IMR-90 (cell line): ENCODE measurements around the gene REPS1. TPM values are rescaled to one million over a fixed set of nuclear protein-coding genes. Genes with fewer than 3 reads are reported as not detected.
A peak's percentile ranks its signal among the peaks of the same experiment; 100 is the strongest.

Experiments used
- ATAC-seq: fragments of 200-7000 bp; cut with Tn5 transposase; 2 replicates; pipeline ENCODE4 v1.9.1; 2020; ENCODE audit warnings: low read depth, mild to moderate bottlenecking, moderate library complexity
- BruUV-seq: library from RNA; stranded (reverse); fragments of 400-500 nt; replicated peaks from 2 replicates; lab custom pipeline; 2021; lab: Mats Ljungman, UMichigan
- CTCF ChIA-PET: fragments of 300-600 bp; formaldehyde crosslinking; extraction: SDS; loops from one replicate; lab custom pipeline; 2021; ENCODE audit warnings: antibody characterized with exemption; lab: Yijun Ruan, JAX
- POLR2A ChIA-PET: fragments of 300-600 bp; sonication (Branson Sonifier 250); formaldehyde crosslinking; loops from one replicate; lab custom pipeline; 2022; ENCODE audit warnings: antibody characterized with exemption; ENCODE audit not compliant: unreplicated experiment; lab: Charles Lee
- DNase-seq: peaks from one replicate; pipeline ENCODE4 v3.0.0; 2013
- H2AFZ ChIP-seq: replicated peaks from 2 replicates; pipeline ENCODE3; 2013; ENCODE audit warnings: low read length, mild to moderate bottlenecking; ENCODE audit not compliant: poor library complexity
- H2AK5ac ChIP-seq: 2 replicates; pipeline ENCODE4 v1.6.1; 2013; ENCODE audit warnings: low read depth, low read length, inconsistent platforms
- H2AK9ac ChIP-seq: replicated peaks from 2 replicates; pipeline ENCODE3; 2013; ENCODE audit warnings: mild to moderate bottlenecking, low read depth, low read length, moderate library complexity; ENCODE audit not compliant: poor library complexity
- H2BK120ac ChIP-seq: 2 replicates; pipeline ENCODE4 v1.6.1; 2013; ENCODE audit warnings: low read depth, low read length, inconsistent platforms
- H2BK15ac ChIP-seq: 3 replicates; pipeline ENCODE4 v1.6.1; 2013; ENCODE audit warnings: low read depth, low read length, inconsistent platforms
- H2BK20ac ChIP-seq: 2 replicates; pipeline ENCODE4 v1.6.1; 2013; ENCODE audit warnings: low read depth, mild to moderate bottlenecking, inconsistent platforms, low read length, moderate library complexity
- H2BK5ac ChIP-seq: 2 replicates; pipeline ENCODE4 v1.6.1; 2013; ENCODE audit warnings: mild to moderate bottlenecking, low read depth, low read length, inconsistent platforms; ENCODE audit not compliant: poor library complexity, severe bottlenecking
- H3K14ac ChIP-seq: replicated peaks from 2 replicates; pipeline ENCODE4 v1.6.1; 2013; ENCODE audit warnings: low read depth, low read length, inconsistent platforms
- H3K18ac ChIP-seq: 2 replicates; pipeline ENCODE4 v1.6.1; 2013; ENCODE audit warnings: low read depth, low read length, control low read depth
- H3K23ac ChIP-seq: 2 replicates; pipeline ENCODE4 v1.6.1; 2013; ENCODE audit warnings: low read depth, low read length, inconsistent platforms
- H3K27ac ChIP-seq: 2 replicates; pipeline ENCODE4 v1.5.1; 2013; ENCODE audit warnings: mild to moderate bottlenecking, control low read depth, low read length; ENCODE audit not compliant: insufficient read depth
- H3K27me3 ChIP-seq: 2 replicates; pipeline ENCODE4 v1.6.1; 2013; ENCODE audit warnings: low read length; ENCODE audit not compliant: control insufficient read depth, insufficient read depth
- H3K36me3 ChIP-seq: 2 replicates; pipeline ENCODE4 v1.6.1; 2013; ENCODE audit warnings: low read length, mixed read lengths; ENCODE audit not compliant: control insufficient read depth, insufficient read depth
- H3K4ac ChIP-seq: 2 replicates; pipeline ENCODE4 v1.6.1; 2013; ENCODE audit warnings: low read depth, low read length, inconsistent platforms
- H3K4me1 ChIP-seq: 2 replicates; pipeline ENCODE4 v1.6.1; 2013; ENCODE audit warnings: low read length, mixed read lengths; ENCODE audit not compliant: control insufficient read depth, insufficient read depth
- H3K4me2 ChIP-seq: 2 replicates; pipeline ENCODE4 v1.6.1; 2013; ENCODE audit warnings: low read depth, mild to moderate bottlenecking, control low read depth, low read length, moderate library complexity
- H3K4me3 ChIP-seq: 2 replicates; pipeline ENCODE4 v1.5.1; 2013; ENCODE audit warnings: low read depth, mild to moderate bottlenecking, control low read depth, low read length, moderate library complexity; ENCODE audit not compliant: insufficient read depth
- H3K56ac ChIP-seq: 2 replicates; pipeline ENCODE4 v1.6.1; 2013; ENCODE audit warnings: low read length, inconsistent platforms; ENCODE audit not compliant: insufficient read depth; ENCODE audit errors: extremely low read depth
- H3K79me1 ChIP-seq, 2 experiments: 2 replicates each; pipeline ENCODE4 v1.6.1; 2013; ENCODE audit warnings: low read length in 2 of 2, inconsistent platforms in 1 of 2, low read depth in 1 of 2
- H3K9ac ChIP-seq: 2 replicates; pipeline ENCODE4 v1.6.1; 2013; ENCODE audit warnings: low read depth, low read length, control low read depth
- H3K9me1 ChIP-seq: 2 replicates; pipeline ENCODE4 v1.6.1; 2013; ENCODE audit warnings: low read length, inconsistent platforms; ENCODE audit not compliant: insufficient read depth
- H3K9me3 ChIP-seq: 2 replicates; pipeline ENCODE4 v1.6.1; 2013; ENCODE audit warnings: low read length; ENCODE audit not compliant: control insufficient read depth, insufficient read depth
- H4K20me1 ChIP-seq: 2 replicates; pipeline ENCODE4 v1.6.1; 2013; ENCODE audit warnings: low read length, inconsistent platforms; ENCODE audit not compliant: insufficient read depth
- H4K5ac ChIP-seq: 2 replicates; pipeline ENCODE4 v1.6.1; 2013; ENCODE audit warnings: mild to moderate bottlenecking, low read depth, low read length, control low read depth
- H4K8ac ChIP-seq, 2 experiments: 2 replicates each; pipeline ENCODE4 v1.6.1; 2013; ENCODE audit warnings: low read depth in 2 of 2, low read length in 2 of 2, control low read depth in 1 of 2, inconsistent platforms in 1 of 2
- H4K91ac ChIP-seq: 2 replicates; pipeline ENCODE4 v1.6.1; 2013; ENCODE audit warnings: low read depth, low read length, inconsistent platforms; ENCODE audit not compliant: insufficient read depth
- BHLHE40 ChIP-seq: fragments of 150-350 bp; IDR thresholded peaks from 2 replicates; pipeline ENCODE4 v1.6.1; 2016; ENCODE audit warnings: mild to moderate bottlenecking, low read depth, low read length
- CEBPB ChIP-seq: IDR thresholded peaks from 2 replicates; pipeline ENCODE4 v1.6.1; 2012; ENCODE audit warnings: low read depth, low read length, improper control_type of control experiment
- CHD1 ChIP-seq: IDR thresholded peaks from 2 replicates; pipeline ENCODE4 v1.6.1; 2012; ENCODE audit warnings: low read depth, low read length, improper control_type of control experiment
- FOS ChIP-seq: fragments of 150-350 bp; IDR thresholded peaks from 2 replicates; pipeline ENCODE4 v1.6.1; 2016; ENCODE audit warnings: low read depth, low read length
- MAFK ChIP-seq: IDR thresholded peaks from 2 replicates; pipeline ENCODE4 v1.6.1; 2012; ENCODE audit warnings: low read depth, low read length, improper control_type of control experiment
- MAZ ChIP-seq: IDR thresholded peaks from 2 replicates; pipeline ENCODE4 v1.6.1; 2012; ENCODE audit warnings: low read depth, mild to moderate bottlenecking, low read length, improper control_type of control experiment, moderate library complexity, borderline replicate concordance
- MXI1 ChIP-seq: IDR thresholded peaks from 2 replicates; pipeline ENCODE4 v1.6.1; 2012; ENCODE audit warnings: low read depth, mild to moderate bottlenecking, low read length, moderate library complexity, borderline replicate concordance
- NFE2L2 ChIP-seq: fragments of 150-350 bp; IDR thresholded peaks from 2 replicates; pipeline ENCODE4 v1.6.1; 2016; ENCODE audit warnings: low read depth, mild to moderate bottlenecking, low read length
- POLR2A ChIP-seq: IDR thresholded peaks from 2 replicates; pipeline ENCODE4 v1.6.1; 2012; ENCODE audit warnings: mild to moderate bottlenecking, low read depth, low read length
- RAD21 ChIP-seq: IDR thresholded peaks from 2 replicates; pipeline ENCODE4 v1.6.1; 2012; ENCODE audit warnings: low read length, improper control_type of control experiment
- RCOR1 ChIP-seq: IDR thresholded peaks from 2 replicates; pipeline ENCODE4 v1.6.1; 2012; ENCODE audit warnings: mild to moderate bottlenecking, low read length, improper control_type of control experiment; ENCODE audit not compliant: insufficient replicate concordance
- RFX5 ChIP-seq: IDR thresholded peaks from 2 replicates; pipeline ENCODE4 v1.8.0; 2012; ENCODE audit warnings: low read depth, mild to moderate bottlenecking, low read length, moderate library complexity
- SMC3 ChIP-seq: fragments of 150-350 bp; IDR thresholded peaks from 2 replicates; pipeline ENCODE4 v1.6.1; 2016; ENCODE audit warnings: low read depth, mild to moderate bottlenecking, antibody characterized with exemption, low read length, moderate library complexity
- WGBS, 2 experiments: methylation state at CpG; one replicate each; pipeline versions ENCODE4 v1.1.5 to v1.1.7; 2013; ENCODE audit warnings: missing lambda C conversion rate in 2 of 2; ENCODE audit not compliant: insufficient read length in 1 of 2; ENCODE audit errors: extremely low coverage in 2 of 2; 5-methylcytosine and 5-hydroxymethylcytosine counted together
- dilution Hi-C: fragments of 300-500 bp; cut with HindIII; formaldehyde crosslinking; loops from one replicate; pipeline ENCODE4 v1.14.3; 2018; ENCODE audit warnings: low sequenced_read_pairs; ENCODE audit not compliant: unreplicated experiment
- in situ Hi-C: fragments of 300-500 bp; cut with MboI; formaldehyde crosslinking; loops from 3 replicates; pipeline ENCODE4 v1.14.3; 2019; ENCODE audit warnings: low sequenced_read_pairs, inconsistent platforms, mixed read lengths
- intact Hi-C: fragments of 100-400 bp; cut with micrococcal nuclease; formaldehyde crosslinking; loops from 2 replicates; pipeline ENCODE4 v1.10.0; 2022
- polyA plus RNA-seq, 3 experiments: library from polyadenylated mRNA; depleted of rRNA; stranded (reverse); fragments of >200 nt; gene quantifications; 2 replicates each; pipeline ENCODE4 v1.2.3, GENCODE V29; 2012; ENCODE audit warnings: low replicate concordance in 1 of 3
- total RNA-seq: library from RNA; depleted of rRNA; stranded (reverse); fragments of >200 nt; gene quantifications from 2 replicates; pipeline ENCODE4 v1.2.3, GENCODE V29; 2012
- TF ChIP-seq, protein P1 (sequence below): fragments of 150-350 bp; IDR thresholded peaks from 2 replicates; pipeline ENCODE4 v1.6.1; 2017; ENCODE audit warnings: mild to moderate bottlenecking, antibody characterized with exemption, low read length, low read depth
- TF ChIP-seq, protein P2 (sequence below): conservative IDR thresholded peaks from 2 replicates; pipeline ENCODE4 v1.5.1; 2012; ENCODE audit warnings: mild to moderate bottlenecking, low read depth, low read length, improper control_type of control experiment
- TF ChIP-seq, protein P3 (sequence below): fragments of 150-350 bp; IDR thresholded peaks from 2 replicates; pipeline ENCODE4 v1.6.1; 2016; ENCODE audit warnings: low read depth, mild to moderate bottlenecking, low read length, moderate library complexity, borderline replicate concordance

The REPS1 gene
- total and polyA plus RNA-seq, 2 of the 4 experiments (the other 2 are of a cell fraction): 21.9 to 24.2 TPM

DNA sequence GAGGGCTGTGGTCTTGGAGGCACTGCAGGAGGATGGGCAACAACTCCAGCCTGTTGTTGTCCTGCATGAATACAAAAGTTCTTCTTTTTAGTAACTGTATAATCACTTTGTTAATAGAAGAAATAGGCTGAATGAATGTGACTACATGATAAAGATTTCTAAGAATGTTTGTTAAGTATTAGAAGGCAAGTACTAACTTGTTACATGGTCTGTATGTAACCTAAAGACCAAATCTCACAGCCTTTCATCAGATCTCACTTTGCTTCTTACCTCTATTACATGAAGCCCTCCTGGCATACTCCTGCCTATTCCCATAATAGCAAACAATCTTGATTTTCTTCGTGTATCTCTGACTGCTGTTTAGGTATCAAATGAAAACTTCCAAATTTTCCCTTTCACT lies 73.4 kb downstream of the REPS1 start:
- Histone ChIP-seq H3K27ac (no peak overlapping the region), H3K4me1 (peaks cover 1% of the 10 kb centered on the region; the same call in 1 of the 2 replicates), H3K36me3 (peaks cover 31% of the 10 kb centered on the region), H2AFZ (no peak overlapping the region), H4K20me1 (no peaks in the 10 kb centered on the region), H3K14ac (no peak overlapping the region), H3K4me2 (no peak overlapping the region), H3K27me3 (no peaks in the 10 kb centered on the region), H3K23ac (no peak overlapping the region), H3K9me1 (peaks cover 5% of the 10 kb centered on the region), H3K18ac (no peak overlapping the region; the same call in 1 of the 2 replicates), H2AK5ac (no peak overlapping the region), H4K91ac (no peak overlapping the region), H4K8ac (no peak overlapping the region), H2BK15ac (no peak overlapping the region), H3K56ac (no peak overlapping the region), H3K79me1 (no peaks in the 10 kb centered on the region; a peak in 1 of 4 replicates), H2BK20ac (no peak overlapping the region), H3K4me3 (no peak overlapping the region), H3K4ac (no peak overlapping the region), H2AK9ac (no peak overlapping the region), H2BK5ac (no peak overlapping the region), H4K5ac (no peak overlapping the region; the same call in 1 of the 2 replicates), H2BK120ac (no peak overlapping the region), H3K9me3 (no peaks in the 10 kb centered on the region), H3K9ac (no peak overlapping the region)
- intact Hi-C loops (no loop called here), dilution Hi-C loops (no loop called here), in situ Hi-C loops (no loop called here)
- no TSS peak for BruUV-seq
- ATAC-seq (no peak), DNase-seq (peak; percentile 1)
- ChIA-PET POLR2A (no interaction called here), CTCF (no interaction called here)
- TF ChIP-seq POLR2A (no peak), RAD21 (no peak), FOS (no peak), MXI1 (no peak), CEBPB (no peak), BHLHE40 (no peak), MAZ (no peak), CHD1 (no peak), NFE2L2 (no peak), MAFK (no peak), RCOR1 (no peak), RFX5 (no peak), SMC3 (no peak)
- TF ChIP-seq, protein P1, sequence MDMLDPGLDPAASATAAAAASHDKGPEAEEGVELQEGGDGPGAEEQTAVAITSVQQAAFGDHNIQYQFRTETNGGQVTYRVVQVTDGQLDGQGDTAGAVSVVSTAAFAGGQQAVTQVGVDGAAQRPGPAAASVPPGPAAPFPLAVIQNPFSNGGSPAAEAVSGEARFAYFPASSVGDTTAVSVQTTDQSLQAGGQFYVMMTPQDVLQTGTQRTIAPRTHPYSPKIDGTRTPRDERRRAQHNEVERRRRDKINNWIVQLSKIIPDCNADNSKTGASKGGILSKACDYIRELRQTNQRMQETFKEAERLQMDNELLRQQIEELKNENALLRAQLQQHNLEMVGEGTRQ: no peak
- TF ChIP-seq, protein P2, sequence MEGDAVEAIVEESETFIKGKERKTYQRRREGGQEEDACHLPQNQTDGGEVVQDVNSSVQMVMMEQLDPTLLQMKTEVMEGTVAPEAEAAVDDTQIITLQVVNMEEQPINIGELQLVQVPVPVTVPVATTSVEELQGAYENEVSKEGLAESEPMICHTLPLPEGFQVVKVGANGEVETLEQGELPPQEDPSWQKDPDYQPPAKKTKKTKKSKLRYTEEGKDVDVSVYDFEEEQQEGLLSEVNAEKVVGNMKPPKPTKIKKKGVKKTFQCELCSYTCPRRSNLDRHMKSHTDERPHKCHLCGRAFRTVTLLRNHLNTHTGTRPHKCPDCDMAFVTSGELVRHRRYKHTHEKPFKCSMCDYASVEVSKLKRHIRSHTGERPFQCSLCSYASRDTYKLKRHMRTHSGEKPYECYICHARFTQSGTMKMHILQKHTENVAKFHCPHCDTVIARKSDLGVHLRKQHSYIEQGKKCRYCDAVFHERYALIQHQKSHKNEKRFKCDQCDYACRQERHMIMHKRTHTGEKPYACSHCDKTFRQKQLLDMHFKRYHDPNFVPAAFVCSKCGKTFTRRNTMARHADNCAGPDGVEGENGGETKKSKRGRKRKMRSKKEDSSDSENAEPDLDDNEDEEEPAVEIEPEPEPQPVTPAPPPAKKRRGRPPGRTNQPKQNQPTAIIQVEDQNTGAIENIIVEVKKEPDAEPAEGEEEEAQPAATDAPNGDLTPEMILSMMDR: no peak
- TF ChIP-seq, protein P3, sequence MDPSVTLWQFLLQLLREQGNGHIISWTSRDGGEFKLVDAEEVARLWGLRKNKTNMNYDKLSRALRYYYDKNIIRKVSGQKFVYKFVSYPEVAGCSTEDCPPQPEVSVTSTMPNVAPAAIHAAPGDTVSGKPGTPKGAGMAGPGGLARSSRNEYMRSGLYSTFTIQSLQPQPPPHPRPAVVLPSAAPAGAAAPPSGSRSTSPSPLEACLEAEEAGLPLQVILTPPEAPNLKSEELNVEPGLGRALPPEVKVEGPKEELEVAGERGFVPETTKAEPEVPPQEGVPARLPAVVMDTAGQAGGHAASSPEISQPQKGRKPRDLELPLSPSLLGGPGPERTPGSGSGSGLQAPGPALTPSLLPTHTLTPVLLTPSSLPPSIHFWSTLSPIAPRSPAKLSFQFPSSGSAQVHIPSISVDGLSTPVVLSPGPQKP: no peak
- 88% methylated on average over 1 of the region's 1 CpG; no CpG with 5 or more reads in 1 of the 2 experiments for WGBS, 2 experiments
